GM21717 (cell line): ENCODE results near the gene NPVF.

Source experiments
- ATAC-seq: cut with Tn5 transposase; IDR thresholded peaks from one replicate; pipeline ENCODE4 v1.9.1; 2021; ENCODE audit warnings: mild to moderate bottlenecking, moderate library complexity; ENCODE audit not compliant: unreplicated experiment

Gene NPVF

DNA sequence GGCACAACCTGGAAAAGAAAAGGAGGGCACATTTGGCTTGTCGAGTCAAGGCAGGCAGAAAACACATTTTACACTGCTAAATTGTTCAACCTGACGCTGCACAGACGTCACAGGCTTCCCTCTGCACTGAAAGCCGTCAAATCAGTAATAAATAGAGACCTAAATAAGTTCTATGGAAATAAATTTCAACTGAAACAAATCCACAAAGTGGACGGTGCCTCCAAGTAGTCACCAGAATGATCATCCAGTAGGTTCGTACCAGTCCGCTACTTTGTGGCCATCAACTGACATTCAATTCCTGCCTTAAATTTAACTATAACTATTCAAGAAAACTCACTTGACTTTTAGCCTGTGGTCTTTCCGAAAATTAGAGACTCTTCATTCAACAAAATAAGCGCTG lies 49.0 kb downstream of the NPVF start:
- no peak for ATAC-seq
